Measurements from ENCODE around the gene TSSK6. TPM values are rescaled to one million over a fixed set of nuclear protein-coding genes. Genes with fewer than 3 reads are reported as not detected.
"Not testable (repeated sequence)": the region's sequence is repeated elsewhere in the genome, so short reads cannot be mapped to it uniquely, and the experiment has no call there.

TSSK6 gene
- total RNA-seq, 2 donors from 2014 or later: 1.5 to 3.6 TPM

- TF ChIP-seq CTCF (IDR thresholded peaks at IDR 0.05): no peak
- Histone ChIP-seq H3K36me3 (no peaks in the 10 kb centered on the region), H3K27me3 (replicated peaks; ENCODE audit: insufficient read depth) (no peaks in the 10 kb centered on the region), H3K4me3 (no peak overlapping the region), H3K27ac (no peak overlapping the region), H3K4me1 (ENCODE audit: control insufficient read depth in 1 of 2, low read depth in 2 of 2) (peaks cover 0 to 16% of the 10 kb centered on the region in 2 donors), H3K9me3 (no peaks in the 10 kb centered on the region)
- ATAC-seq (ENCODE audit: insufficient number of reproducible peaks, low FRiP score, low read depth) (no peak), DNase-seq (ENCODE audit: low spot score) (no peak)
Measured at GRCh38 chr19:19475849-19476828, 39.2 kb downstream of the TSSK6 start.

- Histone ChIP-seq H3K4me3 (no peak overlapping the region), H3K36me3 (no peaks in the 10 kb centered on the region), H3K27ac (no peak overlapping the region), H3K27me3 (replicated peaks; ENCODE audit: insufficient read depth) (no peaks in the 10 kb centered on the region), H3K9me3 (no peaks in the 10 kb centered on the region), H3K4me1 (ENCODE audit: control insufficient read depth in 1 of 2, low read depth in 2 of 2) (peaks cover 0 to 16% of the 10 kb centered on the region in 2 donors)
- DNase-seq (ENCODE audit: low spot score) (no peak), ATAC-seq (ENCODE audit: insufficient number of reproducible peaks, low FRiP score, low read depth) (no peak)
- TF ChIP-seq CTCF (IDR thresholded peaks at IDR 0.05): no peak
Measured at GRCh38 chr19:19475015-19475765, 40.2 kb downstream of the TSSK6 start.

- H3K27ac ChIP-seq; DNase-seq (ENCODE audit: low spot score); ATAC-seq (ENCODE audit: insufficient number of reproducible peaks, low FRiP score, low read depth); H3K4me3 ChIP-seq; H3K36me3 ChIP-seq; H3K27me3 ChIP-seq (replicated peaks; ENCODE audit: insufficient read depth): not testable (repeated sequence)
- peaks cover 12% of the 10 kb centered on the region for H3K9me3 ChIP-seq
- peaks cover 0 to 16% of the 10 kb centered on the region in 2 donors for H3K4me1 ChIP-seq (ENCODE audit: control insufficient read depth in 1 of 2, low read depth in 2 of 2)
Measured at GRCh38 chr19:19472106-19472505, 43.2 kb downstream of the TSSK6 start.

GRCh38 chr19:19471682-19472081, 43.7 kb downstream of the TSSK6 start:
- TF ChIP-seq CTCF (IDR thresholded peaks at IDR 0.05): no peak
- Histone ChIP-seq H3K4me3 (no peak overlapping the region), H3K27me3 (replicated peaks; ENCODE audit: insufficient read depth) (no peaks in the 10 kb centered on the region), H3K36me3 (peaks cover 2% of the 10 kb centered on the region), H3K27ac (no peak overlapping the region), H3K4me1 (ENCODE audit: control insufficient read depth in 1 of 2, low read depth in 2 of 2) (peaks cover 0 to 16% of the 10 kb centered on the region in 2 donors), H3K9me3 (peaks cover 12% of the 10 kb centered on the region)
- ATAC-seq (ENCODE audit: insufficient number of reproducible peaks, low FRiP score, low read depth) (no peak), DNase-seq (ENCODE audit: low spot score) (no peak)

GRCh38 chr19:19470579-19470978, 44.8 kb downstream of the TSSK6 start:
- no peak for TF ChIP-seq CTCF (IDR thresholded peaks at IDR 0.05)
- Histone ChIP-seq H3K27ac (no peak overlapping the region), H3K9me3 (peaks cover 12% of the 10 kb centered on the region), H3K36me3 (peaks cover 11% of the 10 kb centered on the region), H3K27me3 (replicated peaks; ENCODE audit: insufficient read depth) (no peaks in the 10 kb centered on the region), H3K4me1 (ENCODE audit: control insufficient read depth in 1 of 2, low read depth in 2 of 2) (peaks cover 0 to 13% of the 10 kb centered on the region in 2 donors), H3K4me3 (no peak overlapping the region)
- DNase-seq (ENCODE audit: low spot score) (no peak), ATAC-seq (ENCODE audit: insufficient number of reproducible peaks, low FRiP score, low read depth) (no peak)

Measured in thoracic aorta (tissue), 2 donors.